Epithelial cell of proximal tubule (primary cell): Measurements from ENCODE around the gene ATP2B2. TPM values are rescaled to one million over a fixed set of nuclear protein-coding genes. Genes with fewer than 3 reads are reported as not detected.

Experiments
- DNase-seq: peaks from one replicate; pipeline ENCODE4 v3.0.0-alpha.2; 2011; ENCODE audit warnings: low read depth
- H3K4me3 ChIP-seq: 2 replicates; pipeline ENCODE4 v1.5.1; 2011; ENCODE audit warnings: low read depth, mild to moderate bottlenecking, low read length
- total RNA-seq: library from RNA; depleted of rRNA; stranded (reverse); fragments of >200 nt; gene quantifications from 2 replicates; pipeline ENCODE4 v1.2.3, GENCODE V29; 2015
- TF ChIP-seq, protein P1 (sequence below): conservative IDR thresholded peaks from 2 replicates; pipeline ENCODE4 v1.5.1; 2012; ENCODE audit warnings: low read depth, mild to moderate bottlenecking, low read length

ATP2B2 gene
- total RNA-seq, 1 donor from 2014 or later = not detected

DNA sequence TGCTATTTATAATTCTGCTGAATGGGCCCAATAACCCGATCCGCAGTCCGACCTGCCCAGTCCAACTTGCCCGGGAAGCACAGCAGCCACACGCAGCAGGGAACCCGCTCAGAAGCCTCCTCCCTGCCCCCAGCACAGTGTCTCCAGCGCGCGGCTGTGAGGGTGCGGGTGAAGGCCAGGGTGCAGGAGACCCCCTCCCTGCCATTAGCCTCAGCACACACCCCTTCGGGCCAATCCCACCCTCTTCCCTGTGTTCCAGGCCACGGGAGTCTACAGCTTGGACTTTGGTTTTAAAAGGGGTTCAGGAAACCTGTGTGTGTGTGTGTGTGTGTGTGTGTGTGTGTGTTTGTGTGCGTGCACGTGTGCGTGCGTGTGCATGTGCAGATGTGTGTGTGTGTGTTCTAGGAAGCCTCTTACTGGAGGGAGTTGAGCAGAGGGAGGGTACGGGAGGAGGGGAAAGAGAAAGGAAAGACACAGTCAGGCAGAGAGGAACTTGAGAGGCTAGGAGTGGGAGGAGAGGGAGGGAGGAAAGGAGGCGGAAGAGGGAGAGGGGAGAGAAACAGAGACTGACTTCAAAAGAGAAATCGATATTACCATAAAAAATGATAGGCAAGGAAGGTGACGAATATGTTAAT, 34.2 kb downstream of the ATP2B2 start:
- DNase-seq = no peak
- no peak overlapping the region for H3K4me3 ChIP-seq
- TF ChIP-seq, protein P1, sequence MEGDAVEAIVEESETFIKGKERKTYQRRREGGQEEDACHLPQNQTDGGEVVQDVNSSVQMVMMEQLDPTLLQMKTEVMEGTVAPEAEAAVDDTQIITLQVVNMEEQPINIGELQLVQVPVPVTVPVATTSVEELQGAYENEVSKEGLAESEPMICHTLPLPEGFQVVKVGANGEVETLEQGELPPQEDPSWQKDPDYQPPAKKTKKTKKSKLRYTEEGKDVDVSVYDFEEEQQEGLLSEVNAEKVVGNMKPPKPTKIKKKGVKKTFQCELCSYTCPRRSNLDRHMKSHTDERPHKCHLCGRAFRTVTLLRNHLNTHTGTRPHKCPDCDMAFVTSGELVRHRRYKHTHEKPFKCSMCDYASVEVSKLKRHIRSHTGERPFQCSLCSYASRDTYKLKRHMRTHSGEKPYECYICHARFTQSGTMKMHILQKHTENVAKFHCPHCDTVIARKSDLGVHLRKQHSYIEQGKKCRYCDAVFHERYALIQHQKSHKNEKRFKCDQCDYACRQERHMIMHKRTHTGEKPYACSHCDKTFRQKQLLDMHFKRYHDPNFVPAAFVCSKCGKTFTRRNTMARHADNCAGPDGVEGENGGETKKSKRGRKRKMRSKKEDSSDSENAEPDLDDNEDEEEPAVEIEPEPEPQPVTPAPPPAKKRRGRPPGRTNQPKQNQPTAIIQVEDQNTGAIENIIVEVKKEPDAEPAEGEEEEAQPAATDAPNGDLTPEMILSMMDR = no peak

DNA sequence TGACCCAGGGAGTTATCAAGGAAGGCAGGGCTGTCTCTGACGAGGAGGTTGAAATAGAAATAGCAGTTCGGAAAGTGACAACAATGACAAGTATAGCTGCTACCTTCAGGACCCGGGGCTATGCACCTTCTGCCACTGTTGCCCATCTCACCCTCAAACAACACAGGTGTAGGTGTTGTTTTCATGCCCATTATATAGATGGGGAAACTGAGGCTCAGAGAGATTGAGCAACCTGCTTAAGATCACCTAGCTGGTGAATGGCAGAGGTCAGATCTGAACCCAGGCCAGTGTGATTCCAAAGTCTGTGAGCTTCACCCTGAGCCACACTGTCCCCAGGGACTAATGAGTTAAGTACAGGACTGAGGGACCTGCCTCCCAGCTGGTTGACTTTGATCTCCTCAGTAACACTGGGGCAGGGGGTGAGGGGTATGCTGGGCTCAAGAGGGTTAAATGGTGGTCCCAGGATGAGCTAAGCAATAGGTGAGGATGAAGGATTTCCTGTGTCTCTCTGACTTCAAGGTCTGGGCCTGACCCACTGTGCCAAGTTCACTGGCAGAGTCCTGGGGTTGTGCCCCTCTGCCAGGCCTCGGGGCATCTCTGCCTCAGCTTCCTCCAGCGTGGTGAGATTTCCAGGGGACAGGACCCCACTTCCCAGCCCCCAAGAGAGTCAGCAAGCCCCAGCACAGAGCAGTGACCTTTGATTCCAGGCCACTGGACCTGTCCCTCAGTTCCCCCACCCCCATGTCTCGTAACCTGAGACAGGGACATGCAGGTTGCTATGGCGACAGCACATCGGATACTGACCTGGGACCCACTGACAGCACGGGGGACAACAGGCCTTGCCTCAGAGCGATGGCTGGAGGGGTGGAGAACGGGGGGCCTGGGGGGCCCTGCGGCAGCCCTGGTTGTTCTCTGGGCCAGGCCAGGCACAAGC, 35.0 kb downstream of the ATP2B2 start:
- H3K4me3 ChIP-seq = no peak overlapping the region
- TF ChIP-seq, protein P1 = no peak
- no peak for DNase-seq

DNA sequence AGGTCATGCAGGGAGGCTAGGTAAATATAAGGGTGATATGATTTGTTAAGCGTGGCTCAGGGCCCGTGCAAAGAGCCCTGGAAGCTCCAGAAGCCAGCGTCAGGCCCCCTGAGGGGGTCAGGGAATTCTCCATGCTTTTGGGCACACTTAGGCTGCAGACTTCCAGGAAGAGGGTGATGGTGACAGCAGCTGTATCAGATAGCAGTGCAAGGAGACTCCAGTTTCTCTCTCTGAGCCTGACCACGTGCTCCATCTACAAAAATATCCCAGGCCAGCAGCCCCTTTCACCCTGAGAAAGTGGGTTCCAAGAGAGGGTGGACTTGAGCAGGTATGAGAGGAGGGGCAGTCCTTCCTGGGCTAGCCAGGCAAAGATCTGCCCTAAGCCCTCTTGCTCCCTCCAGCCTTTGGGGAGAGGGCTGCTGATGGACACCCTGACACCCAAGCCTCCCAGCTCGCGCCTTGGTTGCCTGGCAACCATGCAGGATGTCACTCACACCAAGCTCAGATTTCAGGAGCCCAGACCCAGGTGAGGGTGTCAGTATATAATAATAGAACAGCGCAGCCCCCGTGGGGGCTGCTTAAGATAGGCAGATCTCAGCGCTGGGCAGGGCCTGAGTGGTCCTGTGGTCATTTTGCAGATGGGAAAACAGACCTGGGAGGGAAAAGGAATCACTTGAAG, 35.8 kb downstream of the ATP2B2 start:
- DNase-seq = no peak
- no peak overlapping the region for H3K4me3 ChIP-seq
- TF ChIP-seq, protein P1 = no peak

DNA sequence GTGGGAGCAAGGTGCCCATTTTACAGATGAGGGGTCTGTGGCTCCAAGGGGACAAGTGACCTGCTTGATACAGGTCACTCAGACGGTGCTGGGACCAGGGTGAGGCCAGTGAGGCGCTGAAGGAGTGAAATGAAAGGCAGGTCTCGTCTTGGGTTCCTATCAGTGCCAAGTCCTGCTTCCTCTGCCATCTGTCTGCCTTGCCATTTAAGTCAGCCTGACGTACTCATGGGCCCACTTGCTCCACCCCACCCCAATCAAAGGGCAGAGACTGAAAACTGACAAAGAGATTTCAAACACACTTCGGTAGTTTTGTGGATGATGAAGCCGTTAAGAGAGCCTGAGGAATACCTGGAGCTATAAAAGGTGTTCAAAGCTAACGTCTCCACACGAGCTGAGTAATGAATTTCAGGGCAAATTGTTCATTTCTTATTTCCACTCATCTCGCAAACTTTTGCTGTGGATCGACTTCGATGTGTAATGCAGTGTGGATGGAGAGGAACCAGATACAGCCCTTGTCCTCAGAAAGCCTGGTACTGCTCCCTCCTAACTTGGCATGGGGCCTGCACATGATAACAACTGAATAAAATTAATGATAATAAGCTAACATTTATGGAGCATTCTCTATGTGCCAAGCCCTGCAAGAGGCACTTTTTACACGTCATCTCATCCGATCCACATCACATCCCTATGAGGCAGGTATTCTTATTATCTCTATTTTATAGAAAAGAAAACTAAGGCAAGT, 36.6 kb downstream of the ATP2B2 start:
- TF ChIP-seq, protein P1 = no peak
- DNase-seq = no peak
- H3K4me3 ChIP-seq = no peak overlapping the region

DNA sequence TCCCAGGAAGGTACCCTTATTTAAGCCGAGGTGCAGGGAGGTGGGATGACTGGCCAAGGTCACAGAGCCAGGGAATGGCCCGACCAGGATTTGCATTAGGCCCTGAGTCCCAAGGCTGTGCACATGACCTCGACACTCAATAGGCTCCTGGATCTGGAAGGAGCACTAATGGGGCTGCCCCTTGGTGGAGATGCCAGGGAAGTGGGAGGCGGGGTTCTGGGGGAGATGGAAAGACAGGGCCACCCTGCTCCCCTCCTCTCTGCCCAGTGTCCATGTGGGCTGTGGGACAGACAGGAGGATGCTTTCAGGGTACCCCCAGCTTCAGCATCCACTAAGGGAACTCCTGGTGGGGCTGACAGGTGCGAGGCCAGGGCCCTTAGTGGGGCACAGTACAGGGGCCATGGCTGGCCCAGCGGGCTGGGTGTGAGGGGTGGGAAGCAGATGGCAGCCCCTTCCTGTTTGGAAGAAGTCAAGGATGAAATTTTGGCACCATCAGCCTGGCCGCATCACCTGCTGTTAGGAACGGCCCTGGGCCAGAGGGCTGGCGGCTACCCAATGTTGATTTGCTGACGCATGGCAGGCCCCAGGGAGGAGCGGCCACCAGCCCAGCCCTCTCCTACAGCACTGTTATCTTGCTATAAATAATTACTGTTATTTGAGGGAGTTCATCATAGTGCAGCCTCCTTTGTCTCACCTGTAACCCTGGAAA, 37.3 kb downstream of the ATP2B2 start:
- no peak for DNase-seq
- TF ChIP-seq, protein P1 = no peak
- no peak overlapping the region for H3K4me3 ChIP-seq

DNA sequence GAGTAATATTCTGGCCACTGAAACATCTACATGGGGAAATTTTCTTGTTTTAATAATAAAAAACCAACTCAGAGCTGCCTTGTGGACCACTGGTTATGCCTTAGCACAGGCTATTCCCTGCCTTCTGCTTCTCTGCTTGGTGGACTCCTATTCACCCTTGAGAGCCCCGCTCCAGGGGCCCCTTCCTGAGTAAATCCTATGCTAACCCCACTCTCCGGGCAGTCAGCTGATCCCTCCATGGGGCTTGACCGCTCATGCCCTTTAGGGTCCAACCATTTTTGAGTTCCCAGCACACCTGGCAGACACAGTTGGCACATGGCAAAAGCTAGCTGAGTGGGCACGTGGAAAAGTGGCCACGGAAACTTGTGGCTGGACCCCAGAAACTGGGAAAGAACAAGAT, 38.2 kb downstream of the ATP2B2 start:
- H3K4me3 ChIP-seq = no peak overlapping the region
- no peak for DNase-seq
- TF ChIP-seq, protein P1 = no peak
